ENCODE results near the gene NECTIN1. TPM values are rescaled to one million over a fixed set of nuclear protein-coding genes. Genes with fewer than 3 reads are reported as not detected.

The NECTIN1 gene
- total RNA-seq, 4 donors from 2014 or later: 2.2 to 4.3 (median 2.5) TPM

- DNase-seq (ENCODE audit: low spot score) (no peak), ATAC-seq (ENCODE audit: low FRiP score) (no peak)
- TF ChIP-seq CTCF (IDR thresholded peaks at IDR 0.05): no peak
Observed at GRCh38 chr11:119747868-119748660, 19.1 kb upstream of the NECTIN1 start.

GRCh38 chr11:119745776-119746535, 17.0 kb upstream of the NECTIN1 start:
- no peak for TF ChIP-seq CTCF (IDR thresholded peaks at IDR 0.05)
- ATAC-seq (ENCODE audit: low FRiP score): no peak
- no peak for DNase-seq (ENCODE audit: low spot score)

- no peak for TF ChIP-seq CTCF (IDR thresholded peaks at IDR 0.05)
Observed at GRCh38 chr11:119745112-119745511, 16.1 kb upstream of the NECTIN1 start.

GRCh38 chr11:119744577-119744976, 15.6 kb upstream of the NECTIN1 start:
- DNase-seq (ENCODE audit: low spot score) (no peak), ATAC-seq (ENCODE audit: low FRiP score) (no peak)
- TF ChIP-seq CTCF (IDR thresholded peaks at IDR 0.05): no peak

More at GRCh38 chr11:119745112-119745511, 16.1 kb upstream of the NECTIN1 start:
- DNase-seq (ENCODE audit: low spot score) (no peak), ATAC-seq (ENCODE audit: low FRiP score) (no peak)

- DNase-seq (ENCODE audit: low spot score): no peak
- TF ChIP-seq CTCF (IDR thresholded peaks at IDR 0.05): no peak
- ATAC-seq (ENCODE audit: low FRiP score): no peak
Observed at GRCh38 chr11:119743006-119743405, 14.0 kb upstream of the NECTIN1 start.

GRCh38 chr11:119742263-119742861, 13.4 kb upstream of the NECTIN1 start:
- DNase-seq (ENCODE audit: low spot score): no peak

More at GRCh38 chr11:119742263-119742861, 13.4 kb upstream of the NECTIN1 start:
- TF ChIP-seq CTCF (IDR thresholded peaks at IDR 0.05): no peak
- ATAC-seq (ENCODE audit: low FRiP score): peak; percentile 83

All from omental fat pad (tissue), 4 donors.